SHP77 (cell line): ENCODE results near the gene RABGGTA.
"Not testable (repeated sequence)": the region's sequence is repeated elsewhere in the genome, so short reads cannot be mapped to it uniquely, and the experiment has no call there.

Source experiments
- DNase-seq, 2 experiments: peaks; one replicate each; lab custom pipeline; 2025; lab: John Stamatoyannopoulos, UW

The RABGGTA gene

DNA sequence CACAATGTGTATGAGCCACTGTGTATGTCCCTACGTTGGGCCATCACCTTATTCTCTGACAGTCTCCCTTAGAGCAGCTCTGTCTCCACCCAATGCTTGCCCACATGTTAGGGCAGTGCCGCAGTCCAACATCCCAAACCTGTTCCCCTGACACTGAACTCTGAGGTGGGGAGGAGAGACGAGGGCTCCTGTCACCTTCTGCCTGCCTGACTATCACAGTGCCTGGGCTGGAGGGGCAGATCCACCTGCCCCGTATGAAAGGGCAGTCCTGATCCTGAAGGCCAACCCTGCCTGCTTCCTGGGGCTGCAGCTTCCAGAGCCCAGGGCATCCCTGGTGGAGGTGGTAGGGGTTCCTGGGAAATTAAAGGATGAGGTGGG lies 10.6 kb downstream of the RABGGTA start:
- no peak for DNase-seq

DNA sequence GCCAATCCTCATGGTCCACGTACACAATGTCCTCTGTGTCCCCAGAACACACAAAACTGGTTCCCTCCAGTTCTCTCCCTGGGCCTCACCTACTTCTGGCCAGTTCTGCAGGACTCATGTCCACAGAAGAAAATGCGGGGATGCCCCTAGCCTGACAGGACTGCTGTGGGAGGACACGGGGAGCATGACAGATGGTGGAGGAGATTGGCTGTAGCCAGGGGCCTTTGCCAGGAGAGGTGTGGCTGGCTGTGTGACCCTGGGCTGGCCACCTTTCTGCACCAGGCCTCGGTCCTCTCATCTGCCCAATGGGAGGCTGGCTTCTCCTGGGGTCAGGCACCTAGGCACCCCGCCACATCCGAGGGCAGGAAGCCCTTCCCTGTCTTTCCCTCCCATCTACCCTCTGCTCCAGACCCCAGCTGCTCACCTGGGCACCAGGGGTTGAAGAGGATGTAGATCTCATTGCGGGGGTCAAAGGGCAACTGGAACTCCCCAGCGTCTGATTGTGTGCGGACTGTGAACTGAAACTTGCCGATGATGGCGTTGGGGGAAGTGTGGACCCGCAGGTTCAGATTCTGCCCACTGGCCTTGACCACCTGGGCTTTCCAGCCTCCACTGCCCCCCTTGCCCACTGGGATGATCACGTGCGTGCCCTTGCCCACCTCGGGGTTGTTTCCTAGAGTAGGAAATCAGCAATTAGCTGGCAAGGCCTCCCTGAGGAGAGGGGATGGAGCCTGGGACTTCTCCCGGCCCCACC lies 11.2 kb downstream of the RABGGTA start:
- no peak for DNase-seq

DNA sequence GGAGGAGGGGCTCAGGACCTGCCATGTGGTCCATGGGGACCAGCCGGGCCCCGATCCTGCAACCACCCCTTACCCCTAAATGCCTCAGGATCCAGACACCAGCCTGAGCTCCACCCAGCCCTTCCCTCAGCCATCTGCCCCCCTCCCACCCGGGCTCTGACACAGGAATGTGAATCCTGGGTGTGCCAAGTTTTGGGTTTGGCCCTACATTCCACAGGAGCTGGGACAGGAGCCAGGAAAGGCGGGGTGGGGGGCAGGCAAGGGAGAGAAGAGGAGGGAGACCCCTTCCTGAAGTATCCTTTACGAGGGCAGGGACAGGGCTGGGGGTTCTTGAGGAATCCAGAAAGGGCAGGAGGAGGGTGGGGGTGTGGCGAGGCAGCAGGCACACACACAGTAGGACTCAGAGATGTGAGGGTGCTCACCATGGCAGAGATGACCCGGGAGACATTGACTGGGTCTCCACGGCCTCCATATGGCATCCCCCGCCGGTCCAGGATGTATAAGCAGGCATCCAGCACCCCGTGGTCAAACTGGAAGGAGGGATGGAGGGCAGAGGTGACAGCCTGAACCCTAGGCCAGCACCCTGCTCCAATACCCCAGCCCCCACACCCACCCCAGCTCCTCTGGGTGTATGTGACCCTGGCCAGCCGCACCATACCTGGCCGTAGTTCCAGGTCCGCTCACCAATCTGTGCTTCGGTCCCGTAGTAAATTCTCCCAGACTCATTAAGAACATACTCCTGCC lies 11.9 kb downstream of the RABGGTA start:
- DNase-seq = no peak

DNA sequence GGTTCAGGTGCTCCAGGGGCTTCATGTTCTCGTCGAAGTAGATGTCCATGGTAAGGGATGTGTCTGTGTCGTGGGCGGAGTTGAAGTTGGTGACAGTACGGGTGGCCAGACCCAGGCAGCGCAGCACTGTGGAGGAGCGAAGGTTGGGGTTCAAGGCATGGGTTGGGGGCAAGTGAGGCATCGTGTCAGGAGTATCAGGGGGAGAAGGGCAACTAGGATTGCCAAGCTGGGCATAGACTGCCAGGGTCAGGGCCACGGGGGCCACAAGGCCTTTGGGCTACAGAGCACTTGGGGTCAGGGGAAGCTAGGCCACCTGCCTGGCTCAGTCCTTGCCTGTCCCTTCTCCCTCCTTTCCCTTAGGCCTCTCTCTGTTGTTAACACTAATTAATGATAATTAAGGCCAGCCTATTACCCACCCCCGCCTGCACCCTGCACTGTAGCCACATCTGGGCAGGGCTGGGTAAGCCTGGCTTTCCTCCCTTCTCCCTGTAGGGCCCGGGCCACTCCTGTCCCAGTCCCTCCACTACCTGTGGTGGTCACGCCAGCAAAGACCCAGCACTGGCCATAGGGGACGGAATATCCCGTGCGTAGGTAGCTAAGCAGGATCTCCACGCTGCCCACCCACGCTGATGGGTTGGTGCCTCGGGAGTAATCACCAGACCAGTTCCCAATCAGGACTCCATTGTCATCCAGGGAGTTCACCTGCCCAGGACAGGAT lies 12.7 kb downstream of the RABGGTA start:
- DNase-seq = no peak

DNA sequence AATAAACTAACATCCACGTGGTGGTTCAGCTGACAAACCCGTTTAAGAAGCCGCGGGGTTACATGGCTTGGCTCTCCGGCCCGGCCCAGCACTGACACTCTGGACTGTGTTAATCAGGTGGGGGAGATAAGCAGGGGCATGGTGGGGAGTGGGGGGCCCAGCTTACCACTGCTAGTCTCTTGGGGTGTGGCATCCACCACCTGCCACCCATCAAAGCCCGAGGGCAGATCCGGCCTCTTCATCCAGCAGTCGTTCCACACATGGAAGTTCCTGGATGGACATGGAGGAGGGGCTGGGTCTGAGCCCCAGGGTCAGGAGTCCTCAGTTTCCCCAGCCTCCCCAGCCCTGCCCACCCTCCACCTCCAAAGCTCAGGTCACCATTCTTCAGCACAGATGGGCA lies 13.3 kb downstream of the RABGGTA start:
- DNase-seq = no peak

DNA sequence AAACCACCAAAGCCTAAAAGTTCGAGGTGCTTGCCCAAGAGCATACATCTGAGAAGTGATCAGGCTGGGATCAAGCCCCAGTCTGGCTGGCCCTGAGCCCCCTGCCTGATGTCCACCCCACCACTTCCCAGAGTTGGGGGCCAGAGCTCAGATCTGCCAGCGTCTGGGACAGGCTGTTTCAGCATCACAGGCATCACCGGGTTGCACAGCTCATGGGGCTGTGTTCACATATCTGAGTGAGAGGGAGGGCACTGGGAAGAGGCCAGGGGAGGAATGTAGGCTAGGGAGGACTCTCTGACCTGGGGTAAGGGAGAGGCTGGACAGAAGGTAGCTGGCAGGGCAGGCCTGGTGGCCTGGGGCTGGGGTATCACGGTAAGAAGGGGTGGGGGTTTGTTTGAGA lies 14.4 kb downstream of the RABGGTA start:
- no peak for DNase-seq

DNA sequence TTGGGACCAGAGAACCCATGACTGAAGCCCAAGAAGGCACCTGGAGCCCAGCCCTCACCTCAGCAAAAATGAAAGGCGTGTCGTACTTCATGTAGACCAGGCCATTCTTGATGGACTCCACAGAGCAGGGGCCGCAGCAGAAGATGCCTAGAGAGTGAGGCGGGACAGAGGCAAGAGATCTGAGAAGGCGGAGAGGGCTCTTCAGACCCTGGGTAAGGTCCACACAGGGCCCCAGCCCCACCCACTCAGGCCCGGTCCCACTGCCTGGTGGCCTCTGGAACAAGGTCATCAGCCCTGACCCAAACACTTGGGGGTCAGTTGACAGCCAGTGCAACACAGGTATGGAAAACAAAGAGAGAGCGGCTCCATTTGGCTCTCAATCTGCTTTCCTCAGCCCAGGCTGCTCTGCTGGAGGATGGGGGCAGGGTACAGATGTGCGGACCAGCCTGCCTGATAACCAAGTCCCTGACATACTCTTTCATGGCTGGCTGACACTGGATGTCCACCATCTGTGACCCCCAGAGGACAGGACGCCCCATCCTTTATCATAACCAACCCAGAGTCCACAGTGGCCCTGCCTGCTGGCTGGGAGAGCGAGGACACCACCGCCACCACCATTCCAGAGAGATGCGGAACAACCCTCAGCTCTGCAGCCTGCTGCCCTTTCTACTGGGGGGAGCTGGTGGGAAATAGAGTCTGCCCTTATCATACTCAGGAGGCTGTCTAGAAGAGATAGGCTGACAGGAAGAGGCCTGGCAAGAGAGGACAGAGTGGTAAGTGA lies 15.3 kb downstream of the RABGGTA start:
- no peak for DNase-seq

DNA sequence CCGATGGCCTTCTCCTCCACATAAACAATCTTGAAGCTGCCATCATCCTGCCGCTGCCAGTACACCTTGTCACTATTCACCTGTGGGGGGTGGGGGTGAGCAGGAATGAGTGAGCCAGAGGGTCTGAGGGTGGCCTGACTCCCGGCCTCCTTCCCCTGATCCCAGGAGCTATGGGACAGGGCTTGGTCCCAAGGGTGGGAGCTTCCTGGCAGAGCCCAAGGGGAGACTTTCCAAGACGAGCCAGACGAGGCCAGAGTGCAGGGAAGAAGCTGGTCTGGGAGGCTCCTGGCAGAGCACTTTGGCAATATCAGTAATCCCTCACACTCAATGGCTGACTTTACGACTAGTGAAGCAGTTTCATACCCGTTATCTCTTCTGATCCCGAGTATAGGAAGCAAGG lies 16.0 kb downstream of the RABGGTA start:
- DNase-seq = no peak

DNA sequence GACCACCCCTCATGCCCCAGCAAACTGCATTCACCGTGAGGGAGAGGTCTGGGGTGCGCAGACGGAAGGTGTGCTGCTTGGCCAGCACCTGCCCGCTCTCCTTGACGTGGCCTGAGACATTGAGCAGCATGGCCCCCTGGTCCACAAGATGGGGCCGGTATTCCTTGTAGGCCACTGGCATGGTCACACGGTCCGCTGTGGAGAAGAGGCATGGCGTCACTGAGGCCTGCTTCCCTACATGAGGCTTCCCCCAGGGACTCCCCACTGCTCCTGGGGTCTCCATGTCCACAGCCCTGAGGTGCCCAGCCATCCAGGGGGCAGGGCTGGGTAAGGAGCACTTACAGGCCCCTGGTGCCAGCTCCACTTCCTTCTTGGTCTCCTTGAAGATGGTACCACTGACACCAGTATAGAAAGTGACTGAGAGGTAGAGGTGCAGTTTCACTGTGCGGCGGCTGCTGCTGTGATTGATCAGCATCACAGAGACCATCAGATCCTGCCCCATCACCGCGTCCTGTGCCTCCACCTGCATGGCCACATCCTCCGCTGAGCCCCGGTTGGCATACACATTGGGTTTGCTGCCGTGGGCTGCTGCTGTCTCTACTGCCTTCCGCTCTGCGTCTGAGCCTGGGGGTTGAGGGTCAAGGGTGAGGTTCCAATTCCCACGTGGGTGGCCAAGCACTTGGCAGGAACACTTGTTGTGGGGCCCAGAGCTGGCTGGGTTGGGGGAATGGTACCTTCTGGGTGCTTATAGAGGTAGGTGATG lies 16.6 kb downstream of the RABGGTA start:
- no peak for DNase-seq

DNA sequence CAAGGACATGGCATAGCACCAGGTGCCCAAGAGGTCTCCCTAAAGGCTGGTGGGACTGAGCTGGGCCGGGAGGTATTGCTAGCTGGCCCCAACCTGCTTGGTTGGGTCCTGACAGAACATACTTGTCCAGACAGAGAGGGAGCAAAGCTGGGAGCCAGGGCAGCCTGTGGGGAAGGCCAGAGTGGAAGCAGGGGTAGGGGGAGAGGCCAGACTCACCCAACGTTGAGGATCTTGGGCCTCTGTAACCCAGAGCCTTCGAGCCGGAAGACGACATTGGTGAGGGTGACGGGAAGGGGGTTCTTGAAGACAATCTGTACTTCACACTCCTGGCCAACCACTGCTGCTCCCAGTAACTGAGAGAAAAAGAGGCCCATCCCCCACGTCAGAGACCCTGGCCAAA lies 17.5 kb downstream of the RABGGTA start:
- no peak for DNase-seq

DNA sequence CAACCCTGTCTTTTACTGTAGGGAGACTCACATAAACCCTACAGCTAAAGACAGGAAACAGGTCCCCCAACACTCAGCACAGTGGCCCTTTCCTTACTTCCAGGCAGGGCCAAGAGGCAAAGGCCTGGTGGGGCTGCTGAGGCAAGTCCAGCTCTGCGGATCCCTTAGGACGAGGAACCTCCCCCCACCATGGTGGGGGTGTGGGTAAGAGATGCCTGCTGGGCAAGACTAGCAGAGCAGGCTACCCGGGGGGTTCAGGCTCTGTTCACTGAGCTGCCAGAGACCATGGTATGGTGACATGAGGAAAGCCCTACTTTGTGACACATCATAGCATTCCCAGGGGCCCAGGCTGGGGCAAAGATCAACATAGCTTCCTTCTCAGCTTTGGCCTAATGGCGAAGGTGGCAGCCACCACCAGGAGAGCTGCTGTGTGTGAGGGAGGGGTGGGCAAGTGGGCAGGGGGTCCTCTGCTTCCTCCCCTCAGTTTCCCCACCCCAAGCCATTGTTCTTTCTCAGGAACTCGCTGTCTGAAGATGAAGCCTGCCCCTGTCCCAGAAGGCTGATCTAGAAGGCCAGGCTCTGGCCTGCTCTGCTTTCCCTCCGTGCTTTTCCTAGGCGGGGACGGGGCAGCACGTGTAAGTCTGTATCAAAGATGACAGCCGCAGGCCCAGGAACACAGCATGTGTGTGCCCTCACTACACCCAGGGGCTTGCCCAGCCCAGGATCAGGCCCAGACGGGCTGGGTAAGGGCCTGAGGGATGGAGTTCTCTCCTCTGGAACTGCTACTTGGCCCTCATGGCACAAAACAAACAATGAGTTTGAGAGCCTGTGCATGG lies 18.9 kb downstream of the RABGGTA start:
- DNase-seq = no peak

DNA sequence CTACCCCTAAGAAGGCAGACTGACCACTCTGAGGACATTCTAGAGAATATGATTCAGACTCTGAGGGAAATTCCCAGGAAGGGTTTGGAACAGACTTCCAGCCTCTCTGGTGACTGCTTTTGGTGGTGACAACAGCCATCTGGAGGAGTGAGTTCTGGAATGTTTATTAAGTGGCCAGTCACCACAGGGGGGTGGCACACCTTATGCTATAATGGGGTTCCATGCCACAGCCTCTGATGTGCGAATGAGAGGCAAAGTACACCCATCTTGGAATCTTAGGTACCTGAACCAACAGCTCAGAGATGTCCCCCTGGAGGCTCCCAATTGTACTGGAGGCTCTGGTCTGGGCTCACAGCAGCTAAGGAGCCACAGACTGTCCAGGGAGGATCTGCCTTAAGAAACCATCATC lies 19.5 kb downstream of the RABGGTA start:
- DNase-seq = no peak

DNA sequence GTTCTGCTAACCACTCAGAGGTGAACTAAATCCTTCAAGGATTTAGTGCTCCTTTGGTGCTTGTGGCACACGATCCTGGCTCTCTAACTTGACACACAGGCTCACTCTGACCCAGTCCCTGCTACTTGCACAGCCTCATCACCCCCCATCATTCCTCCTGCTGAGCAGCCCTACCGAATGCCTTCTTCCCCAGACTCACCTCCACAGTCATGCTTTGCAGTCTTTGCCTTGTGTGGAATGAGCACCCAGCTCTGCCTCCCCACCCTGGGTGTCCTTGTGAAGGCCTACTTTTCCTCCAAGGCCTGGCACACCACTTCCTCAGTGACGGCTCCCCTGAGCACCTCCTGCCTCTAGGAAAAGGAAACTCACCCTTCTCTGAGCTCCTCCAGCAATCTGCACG lies 21.0 kb downstream of the RABGGTA start:
- DNase-seq = no peak

DNA sequence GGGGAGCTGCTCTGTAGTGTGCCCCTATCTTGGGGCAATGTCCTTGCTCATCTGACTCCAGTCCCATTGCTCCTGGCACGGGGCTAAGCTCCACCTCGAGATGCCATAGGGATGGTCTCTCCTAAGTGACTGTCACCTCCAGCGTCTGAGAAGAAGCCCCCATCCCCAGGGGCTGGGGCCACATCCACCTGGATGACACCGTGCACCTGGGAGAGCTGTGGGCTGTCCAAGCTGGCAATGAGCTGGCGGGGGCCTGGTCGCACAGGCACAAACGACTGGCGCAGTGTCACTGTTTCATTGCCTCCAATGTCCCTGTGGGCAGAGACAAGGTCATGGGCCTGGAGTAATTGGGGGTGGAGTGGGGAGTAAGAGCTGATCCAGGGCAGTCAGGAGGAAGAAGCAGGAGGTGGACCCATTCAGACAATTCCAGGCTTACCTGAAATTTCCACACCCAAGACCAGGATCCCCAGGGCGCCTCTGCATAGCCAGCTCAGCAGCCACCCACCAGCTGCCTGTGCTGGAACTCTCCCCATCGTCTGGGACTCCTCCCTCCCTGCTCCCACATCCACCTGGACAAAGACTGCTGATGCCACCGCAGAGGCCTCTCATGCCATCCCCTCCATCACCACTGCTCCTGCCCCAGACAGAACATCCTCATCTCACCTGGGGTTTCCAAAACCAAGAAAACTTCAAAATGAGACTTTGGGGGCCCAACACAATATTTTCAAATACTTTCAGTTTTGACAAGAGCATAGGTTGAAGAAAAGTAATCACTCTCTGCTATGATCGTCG lies 22.0 kb downstream of the RABGGTA start:
- no peak for DNase-seq

DNA sequence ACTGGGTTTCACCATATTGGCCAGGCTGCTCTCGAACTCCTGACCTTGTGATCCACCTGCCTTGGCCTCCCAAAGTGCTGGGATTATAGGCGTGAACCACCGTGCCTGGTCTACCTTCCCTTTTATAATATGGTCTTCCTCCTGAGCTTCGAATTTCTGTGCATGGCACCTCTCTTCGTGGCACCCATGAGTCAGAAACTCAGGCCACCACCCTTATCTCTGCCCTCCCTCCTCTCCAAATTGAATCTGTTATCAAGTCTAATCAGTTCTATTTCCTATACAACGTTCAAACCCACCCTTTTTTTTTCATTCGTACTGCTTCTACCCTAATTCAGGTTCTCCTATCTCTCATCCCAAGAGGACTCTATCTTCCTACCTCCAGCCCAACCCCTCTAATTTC lies 24.0 kb downstream of the RABGGTA start:
- no peak for DNase-seq

DNA sequence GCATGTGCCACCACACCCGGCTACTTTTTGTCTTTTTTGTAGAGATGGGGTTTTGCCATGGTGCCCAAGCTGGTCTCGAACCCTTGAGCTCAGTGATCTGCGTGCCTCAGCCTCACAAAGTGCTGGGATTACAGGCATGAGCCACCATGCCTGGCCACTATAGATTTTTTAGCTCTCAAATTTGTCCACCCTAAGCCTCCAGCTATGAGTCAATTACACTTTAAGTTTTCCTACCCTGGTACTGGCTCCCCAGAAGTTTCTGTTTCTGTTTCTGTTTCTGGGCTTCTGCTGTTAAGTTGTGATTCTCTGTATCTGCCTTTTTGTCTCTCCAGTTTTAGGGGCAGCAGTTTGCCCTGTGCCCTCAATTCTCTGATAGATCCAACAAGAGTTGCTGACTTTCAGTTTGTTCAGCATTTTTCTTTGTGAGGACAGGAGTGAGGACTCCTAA lies 24.6 kb downstream of the RABGGTA start:
- no peak for DNase-seq

DNA sequence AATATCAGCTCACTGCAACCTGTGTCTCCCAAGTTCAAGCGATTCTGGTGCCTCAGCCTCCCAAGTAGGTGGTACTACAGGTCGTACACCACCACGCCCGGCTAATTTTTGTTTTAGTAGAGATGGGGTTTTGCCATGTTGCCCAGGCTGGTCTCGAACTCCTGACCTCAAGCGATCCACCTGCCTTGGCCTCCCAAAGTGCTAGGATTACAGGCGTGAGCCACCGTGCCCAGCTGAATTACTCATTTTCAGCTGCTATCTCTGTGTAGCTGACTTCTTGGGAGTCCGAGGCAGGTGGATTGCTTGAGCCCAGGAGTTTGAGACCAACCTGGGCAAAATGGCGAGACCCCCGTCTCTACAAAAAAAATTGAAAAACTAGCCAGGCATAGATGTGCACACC lies 26.0 kb downstream of the RABGGTA start:
- DNase-seq = not testable (repeated sequence)

DNA sequence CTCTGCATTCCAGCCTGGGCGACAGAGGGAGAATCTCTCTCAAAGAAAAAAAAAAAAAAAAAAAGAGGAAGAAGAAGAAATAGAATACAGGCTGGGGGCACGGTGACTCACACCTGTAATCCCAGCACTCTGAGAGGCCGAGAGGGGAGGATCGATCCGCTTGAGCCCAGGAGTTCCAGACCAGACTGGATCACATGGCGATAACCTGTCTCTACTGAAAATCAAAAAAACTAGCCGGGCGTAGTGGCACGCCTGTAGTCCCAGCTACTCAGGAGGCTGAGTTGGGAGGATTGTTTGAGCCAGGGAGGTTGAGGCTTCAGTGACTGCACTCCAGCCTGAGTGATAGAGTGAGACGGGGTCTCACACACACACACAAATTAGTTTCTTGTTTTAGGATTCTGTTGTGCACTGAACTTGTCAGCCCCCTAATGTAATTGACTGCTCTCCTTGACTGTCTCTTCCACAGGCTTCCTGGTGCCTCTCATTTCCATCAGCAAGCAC lies 28.0 kb downstream of the RABGGTA start:
- no peak for DNase-seq

DNA sequence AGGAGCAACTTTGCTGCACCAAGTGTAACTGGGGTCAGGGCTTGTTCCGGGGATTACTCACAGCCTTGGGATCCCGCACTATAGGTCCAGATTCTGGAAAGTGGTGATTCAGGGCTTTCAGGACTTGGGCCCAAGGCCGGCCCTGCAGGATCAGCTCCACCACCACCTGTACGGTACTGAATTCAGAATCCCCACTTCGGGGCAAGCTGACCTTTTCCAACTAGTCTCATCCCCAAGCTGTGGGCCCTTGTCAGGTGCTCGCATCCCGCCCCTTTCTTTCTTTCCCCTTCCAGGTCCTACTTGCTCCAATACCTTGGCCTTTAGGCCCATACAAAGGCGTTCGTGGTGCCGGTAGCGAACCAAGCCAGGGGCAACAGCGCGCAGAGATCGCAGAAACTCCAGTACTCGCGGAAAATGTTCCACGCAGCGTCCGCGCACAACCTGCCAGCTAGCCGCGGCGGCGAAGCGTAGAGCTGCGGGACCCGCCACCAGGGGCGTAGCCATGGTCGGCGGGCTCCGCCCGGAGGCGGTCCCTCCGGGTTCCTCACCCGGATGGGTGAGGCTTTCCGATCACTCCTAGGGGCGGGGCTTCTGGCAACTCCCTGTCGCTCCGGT lies 29.5 kb downstream of the RABGGTA start:
- DNase-seq = peak; percentile 96
